ENCODE measurements around the gene NAT9.

The NAT9 gene

GRCh38 chr17:74744349-74744713, 31.8 kb downstream of the NAT9 start:
- DNase-seq: no peak

GRCh38 chr17:74743755-74744154, 32.4 kb downstream of the NAT9 start:
- DNase-seq: no peak

- no peak for DNase-seq
Measured at GRCh38 chr17:74742978-74743545, 33.1 kb downstream of the NAT9 start.

DNA sequence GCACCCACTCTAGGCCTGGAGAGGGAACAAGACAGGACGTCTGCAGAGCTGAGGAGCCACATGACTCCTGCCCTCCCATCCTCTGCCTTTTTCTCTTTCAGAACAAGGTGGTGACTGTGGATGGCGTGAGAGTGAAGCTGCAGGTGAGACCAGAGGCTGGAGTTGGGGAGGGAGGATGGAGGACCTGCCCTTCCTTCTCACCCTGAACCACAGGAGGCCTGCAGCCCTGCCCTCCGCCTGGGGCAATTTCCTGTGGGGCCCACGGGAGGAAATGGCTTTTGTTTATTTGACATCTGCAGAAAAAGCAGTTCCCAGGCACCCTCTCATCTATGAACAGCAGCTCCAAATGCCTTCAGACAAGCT, 34.0 kb downstream of the NAT9 start:
- DNase-seq: peak in 2 of 5 experiments; percentile 64 to 94

DNA sequence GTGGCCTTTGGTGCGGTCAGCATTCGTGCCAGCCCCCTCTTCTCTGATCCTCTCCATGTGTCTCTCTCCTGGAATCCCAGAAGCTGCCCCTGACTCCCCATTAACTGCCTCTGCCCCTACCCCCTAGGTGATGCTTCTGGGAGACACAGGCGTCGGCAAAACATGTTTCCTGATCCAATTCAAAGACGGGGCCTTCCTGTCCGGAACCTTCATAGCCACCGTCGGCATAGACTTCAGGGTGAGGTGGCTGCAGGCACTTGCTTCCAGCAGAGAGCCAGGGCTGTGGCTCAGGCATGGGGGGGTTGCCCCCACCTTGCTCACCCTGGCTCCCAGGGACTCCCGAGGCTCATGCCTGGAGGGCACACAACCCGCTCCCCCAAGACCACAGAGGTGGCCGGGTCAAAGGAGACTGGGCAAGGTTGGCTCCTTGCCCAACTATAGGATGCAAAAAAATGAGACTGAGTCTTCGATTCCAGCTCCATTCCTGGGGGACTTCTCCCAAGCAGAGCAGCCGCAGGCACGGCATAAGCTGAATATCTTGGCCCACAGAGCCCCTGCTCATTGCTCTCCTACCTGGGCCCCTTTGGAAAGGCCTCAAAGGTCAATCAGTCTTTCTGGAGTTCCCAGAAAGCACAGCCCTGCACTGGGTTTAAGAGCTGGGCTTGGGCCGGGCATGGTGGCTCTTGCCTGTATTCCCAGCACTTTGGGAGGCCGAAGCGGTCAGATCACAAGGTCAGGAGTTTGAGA, 35.3 kb downstream of the NAT9 start:
- DNase-seq: no peak

- DNase-seq: no peak
Measured at GRCh38 chr17:74740173-74740572, 36.0 kb downstream of the NAT9 start.

- DNase-seq: peak in 2 of 5 experiments; percentile 38 to 63
Measured at GRCh38 chr17:74739227-74739831, 36.8 kb downstream of the NAT9 start.

DNA sequence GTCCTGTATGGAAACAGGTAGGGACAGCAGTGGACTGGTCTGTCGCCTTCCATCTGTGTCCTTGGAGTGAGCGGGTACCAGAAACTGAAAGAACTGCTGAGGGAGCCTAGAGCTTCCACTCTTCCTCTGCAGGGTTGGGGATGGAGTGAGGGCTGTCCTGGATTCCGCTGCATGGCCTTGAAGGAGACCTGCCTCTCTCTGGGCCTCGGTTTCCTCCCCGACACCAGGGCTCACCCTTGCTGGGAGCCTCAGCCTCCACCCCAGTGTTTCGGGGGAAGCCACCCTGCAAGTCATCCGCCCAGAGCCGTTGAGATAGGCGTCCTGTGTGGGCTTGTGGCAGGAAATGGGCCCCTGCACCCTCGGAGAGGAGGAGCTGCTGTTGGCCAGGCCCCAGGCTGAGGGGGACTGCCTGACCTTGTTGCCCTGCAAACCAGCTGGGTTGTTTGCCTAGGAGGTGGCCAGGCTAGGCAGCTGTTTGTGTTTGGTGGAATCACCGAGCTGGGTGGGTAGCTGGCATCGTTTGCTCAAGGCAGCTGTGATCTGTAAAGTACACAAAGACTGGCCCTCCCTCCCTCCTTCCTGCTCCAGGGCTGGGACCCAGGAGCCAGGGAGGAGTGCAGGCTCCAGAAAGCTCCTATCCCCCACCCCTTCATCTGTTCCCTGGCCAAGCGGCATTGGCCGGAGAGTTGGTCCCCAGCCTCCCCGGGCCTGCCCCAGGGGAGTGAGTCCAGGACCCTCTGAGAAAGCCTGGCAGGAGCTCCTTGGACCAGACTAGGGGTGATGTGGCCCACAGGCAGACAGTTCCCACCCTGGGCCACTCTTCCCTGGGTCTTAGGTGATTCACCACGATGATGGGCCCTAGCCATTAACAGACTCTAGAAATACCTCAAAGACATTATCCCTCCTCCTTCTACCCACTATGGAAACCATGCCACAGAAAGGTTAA, 37.8 kb downstream of the NAT9 start:
- DNase-seq: peak; percentile 25 to 98 (median 62)

DNA sequence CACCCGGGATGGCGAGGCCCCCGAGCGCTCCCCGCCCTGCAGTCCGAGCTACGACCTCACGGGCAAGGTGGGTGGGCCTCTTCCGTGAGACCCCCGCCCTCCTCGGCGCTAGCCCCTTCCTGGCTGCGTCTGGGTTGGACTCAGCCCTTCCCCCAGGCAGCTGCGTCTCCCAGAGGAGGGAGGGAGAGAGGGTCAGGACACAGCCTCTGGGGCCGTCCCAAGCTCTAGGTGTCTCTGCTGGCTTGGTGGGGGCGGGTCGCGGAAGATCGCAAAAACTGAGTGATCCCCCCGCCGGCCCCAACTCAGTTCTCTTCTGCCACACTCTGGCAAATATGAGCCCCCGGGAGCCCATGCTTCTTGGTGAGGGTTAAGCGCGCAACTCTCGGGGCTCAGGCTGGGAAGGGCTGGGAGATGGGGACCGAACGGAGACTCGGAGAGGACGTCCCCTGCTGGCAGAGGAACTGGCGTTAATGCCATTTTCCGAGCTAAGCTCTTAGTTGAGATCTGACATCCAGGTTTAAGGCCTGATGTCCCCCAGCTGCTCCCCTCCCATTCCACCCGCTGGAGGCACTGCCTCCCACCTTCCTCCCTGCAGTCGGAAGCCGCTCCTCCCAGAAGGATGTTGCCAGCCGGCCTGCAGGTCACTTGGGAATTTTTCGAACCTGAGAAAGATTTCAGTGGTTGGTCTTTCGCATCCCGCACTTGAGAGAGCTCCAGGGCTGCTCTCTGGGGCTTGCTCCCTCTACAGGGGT, 38.7 kb downstream of the NAT9 start:
- DNase-seq: peak in 3 of 5 experiments; percentile 36 to 71 (median 36)

- peak in 3 of 5 experiments; percentile 27 to 69 (median 35) for DNase-seq
Measured at GRCh38 chr17:74736513-74737298, 39.4 kb downstream of the NAT9 start, which contains the start of gene RAB37. RAB37 (plus strand) TSS chr17:74737256; CDS start chr17:74737273, 17 bp downstream.

DNA sequence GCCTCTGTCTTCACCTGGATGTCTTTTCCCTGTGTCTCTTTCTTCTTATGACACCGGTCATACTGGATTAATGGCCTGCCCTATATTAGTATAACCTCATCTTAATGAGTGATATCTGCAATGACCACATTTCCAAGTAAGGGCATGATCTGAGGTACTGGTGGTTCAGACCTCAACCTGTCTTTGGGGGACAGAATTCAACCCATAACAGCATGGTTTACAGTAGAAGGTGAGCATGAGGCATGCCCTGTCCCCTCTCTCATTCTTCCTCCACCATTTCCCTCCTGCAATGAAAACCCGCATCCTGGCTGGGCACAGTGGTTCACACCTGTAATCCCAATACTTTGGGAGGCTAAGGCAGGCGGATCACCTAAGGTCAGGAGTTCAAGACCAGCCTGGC, 41.9 kb downstream of the NAT9 start:
- no peak for DNase-seq

DNA sequence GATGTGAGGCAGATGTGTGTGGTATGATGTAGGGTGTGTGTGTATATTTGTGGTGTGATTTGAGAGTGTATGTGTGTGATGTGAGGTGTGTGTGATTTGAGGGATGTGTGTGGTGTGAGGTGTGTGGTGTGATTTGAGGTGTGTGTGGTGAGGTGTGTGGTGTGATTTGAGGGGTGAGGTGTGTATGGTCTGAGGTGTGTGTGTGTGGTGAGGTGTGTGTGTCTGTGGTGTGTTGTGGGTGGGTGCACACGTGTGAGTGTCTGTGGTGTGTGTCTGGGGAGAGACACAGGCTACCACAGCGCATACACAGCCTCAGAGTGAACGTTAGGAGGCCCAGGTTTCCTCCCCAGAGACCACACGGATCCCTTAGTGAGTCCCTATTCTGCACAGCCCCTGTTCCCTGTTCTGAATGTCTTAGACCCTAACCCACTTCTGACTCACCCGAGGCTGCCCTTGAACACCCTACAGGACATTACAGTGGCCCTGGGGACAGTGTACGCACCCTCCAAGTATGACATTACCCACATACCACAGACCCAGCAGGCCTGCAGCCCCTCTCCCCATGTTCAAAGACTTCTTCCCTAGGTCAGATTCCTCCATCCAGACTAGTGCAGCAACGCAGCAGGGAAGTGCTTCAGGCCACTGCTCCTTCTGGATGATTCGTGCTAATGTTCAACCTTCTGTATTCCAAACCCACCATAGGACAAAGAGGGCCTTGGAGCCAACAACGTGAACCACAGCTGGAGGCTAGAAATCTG, 42.6 kb downstream of the NAT9 start:
- peak in 2 of 5 experiments; percentile 41 to 69 for DNase-seq

DNA sequence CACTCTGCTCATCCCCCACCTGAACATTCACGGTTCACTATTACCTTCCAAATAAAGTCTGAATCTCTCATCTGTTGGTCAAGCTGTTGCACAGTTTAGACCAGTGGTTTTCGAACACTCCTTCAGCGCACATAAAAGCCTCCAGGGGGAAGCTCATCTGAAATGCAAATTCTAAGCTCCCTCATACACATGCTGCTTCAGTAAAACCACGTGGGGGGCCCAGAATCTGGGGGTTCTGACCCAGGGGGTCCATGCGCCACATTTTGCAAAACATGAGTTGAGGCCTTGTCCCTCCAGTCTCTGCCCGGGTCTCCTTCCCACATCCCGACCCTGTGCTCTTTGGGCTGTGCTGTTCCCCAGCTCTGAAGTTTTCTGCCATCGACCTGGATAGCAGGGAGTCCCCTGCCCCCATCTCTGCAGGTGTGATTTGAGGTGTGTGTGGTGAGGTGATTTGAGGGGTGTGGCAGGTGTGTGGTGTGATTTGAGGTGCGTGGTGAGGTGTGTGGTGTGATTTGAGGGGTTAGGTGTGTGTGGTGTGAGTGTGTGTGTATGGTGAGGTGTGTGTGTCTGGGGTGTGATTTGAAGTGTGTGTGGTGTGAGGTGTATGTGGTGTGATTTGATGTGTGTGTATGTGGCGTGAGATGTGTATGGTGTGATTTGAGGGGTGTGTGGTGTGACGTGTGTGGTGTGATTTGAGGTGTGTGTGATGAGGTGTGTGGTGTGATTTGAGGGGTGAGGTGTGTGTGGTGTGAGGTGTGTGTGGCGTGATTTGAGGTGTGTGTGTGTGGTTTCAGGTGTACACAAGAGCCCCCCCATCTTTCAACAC, 43.9 kb downstream of the NAT9 start:
- DNase-seq: no peak

- no peak for DNase-seq
Measured at GRCh38 chr17:74731347-74731605, 44.9 kb downstream of the NAT9 start.

GRCh38 chr17:74730491-74731346, 45.4 kb downstream of the NAT9 start:
- DNase-seq: peak in 2 of 5 experiments; percentile 84 to 88

- DNase-seq: no peak
Measured at GRCh38 chr17:74729866-74730265, 46.3 kb downstream of the NAT9 start.

- DNase-seq: no peak
Measured at GRCh38 chr17:74729368-74729767, 46.8 kb downstream of the NAT9 start.

DNA sequence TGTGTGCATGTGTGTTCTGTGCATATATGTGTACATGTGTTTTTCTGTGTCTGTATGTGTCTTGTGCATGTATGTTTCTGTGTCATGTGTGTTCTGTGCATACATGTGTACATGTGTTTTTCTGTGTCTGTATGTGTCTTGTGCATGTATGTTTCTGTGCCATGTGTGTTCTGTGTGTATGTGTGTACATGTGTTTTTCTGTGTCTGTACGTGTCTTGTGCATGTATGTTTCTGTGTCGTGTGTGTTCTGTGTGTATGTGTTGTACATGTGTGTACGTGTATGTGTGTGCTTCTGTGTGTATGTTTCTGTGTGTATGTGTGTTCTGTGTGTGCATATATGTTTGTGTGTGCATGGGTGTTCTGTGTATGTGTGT, 47.5 kb downstream of the NAT9 start:
- no peak for DNase-seq

Data from T-helper 2 cell (primary cell).